Measurements from ENCODE around the gene ADCY3. TPM values are rescaled to one million over a fixed set of nuclear protein-coding genes. Genes with fewer than 3 reads are reported as not detected.

ADCY3 gene
- polyA plus RNA-seq, 1 donor (not counting 4 experiments of a cell fraction or from before 2014, with no cell fraction given): 33.2 TPM

DNA sequence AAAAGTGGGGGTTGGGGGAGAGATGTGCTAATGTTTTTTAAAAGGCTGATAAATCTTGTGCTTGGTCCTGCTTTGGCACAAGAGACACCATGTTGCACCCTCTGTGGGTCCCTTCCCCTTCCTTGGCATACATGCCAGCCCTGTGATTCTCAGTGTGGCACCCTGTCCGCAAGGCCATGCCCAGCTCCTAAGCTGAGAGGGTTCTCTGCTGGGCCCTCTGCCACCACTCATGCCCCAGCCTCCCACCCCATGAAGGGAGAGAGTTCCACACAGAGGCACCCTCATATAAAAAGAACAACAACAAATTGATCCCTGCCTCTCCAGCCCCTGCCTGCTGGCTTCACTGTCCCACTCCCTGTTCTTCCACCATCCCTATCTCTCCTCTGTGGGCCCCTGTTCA, 2.5 kb upstream of the ADCY3 start:
- no peaks in the 10 kb centered on the region for H3K27me3 ChIP-seq (ENCODE audit: control insufficient read depth, extremely low read depth, insufficient read depth, low read length)
- peaks cover 19% of the 10 kb centered on the region for H3K79me2 ChIP-seq (ENCODE audit: control insufficient read depth, insufficient read depth, low read length)
- H3K4me3 ChIP-seq (ENCODE audit: control insufficient read depth in 2 of 3, extremely low read depth in 1 of 3, insufficient read depth in 2 of 3, low read depth in 1 of 3, low read length in 3 of 3): no peak overlapping the region
- H2AFZ ChIP-seq (ENCODE audit: control insufficient read depth, low read length): no peak overlapping the region
- no peak overlapping the region for H3K27ac ChIP-seq (ENCODE audit: control insufficient read depth, insufficient read depth, low read length)
- peaks cover 2% of the 10 kb centered on the region for H3K9me1 ChIP-seq (ENCODE audit: control insufficient read depth, extremely low read depth, insufficient read depth, low read length)
- no peak overlapping the region for H3K4me2 ChIP-seq (ENCODE audit: control insufficient read depth, extremely low read depth, insufficient read depth, low read depth, low read length)
- H3K36me3 ChIP-seq (ENCODE audit: control insufficient read depth in 2 of 2, extremely low read depth in 1 of 2, insufficient read depth in 2 of 2, low read length in 2 of 2): peaks cover 5 to 7% of the 10 kb centered on the region in 2 experiments
- no peak overlapping the region for H3K9ac ChIP-seq (ENCODE audit: control insufficient read depth, extremely low read depth, insufficient read depth, low read length)
- H3K4me1 ChIP-seq (ENCODE audit: control insufficient read depth, extremely low read depth, insufficient read depth, low read length): peaks cover 26% of the 10 kb centered on the region
- no peaks in the 10 kb centered on the region for H3K9me3 ChIP-seq (ENCODE audit: control insufficient read depth, low read depth, low read length)
- FAIRE-seq (no peak), DNase-seq (ENCODE audit: low read depth, low spot score) (no peak)
- H4K20me1 ChIP-seq (ENCODE audit: control insufficient read depth, extremely low read depth, insufficient read depth, low read length): no peaks in the 10 kb centered on the region
- dilution Hi-C loops (cut with MboI; ENCODE audit: extremely low pct_ligation_motif_present, low sequenced_read_pairs): no loop called here
- TF ChIP-seq EZH2 (IDR thresholded peaks at IDR 0.05; ENCODE audit: low read length): no peak
- TF ChIP-seq, protein P1, sequence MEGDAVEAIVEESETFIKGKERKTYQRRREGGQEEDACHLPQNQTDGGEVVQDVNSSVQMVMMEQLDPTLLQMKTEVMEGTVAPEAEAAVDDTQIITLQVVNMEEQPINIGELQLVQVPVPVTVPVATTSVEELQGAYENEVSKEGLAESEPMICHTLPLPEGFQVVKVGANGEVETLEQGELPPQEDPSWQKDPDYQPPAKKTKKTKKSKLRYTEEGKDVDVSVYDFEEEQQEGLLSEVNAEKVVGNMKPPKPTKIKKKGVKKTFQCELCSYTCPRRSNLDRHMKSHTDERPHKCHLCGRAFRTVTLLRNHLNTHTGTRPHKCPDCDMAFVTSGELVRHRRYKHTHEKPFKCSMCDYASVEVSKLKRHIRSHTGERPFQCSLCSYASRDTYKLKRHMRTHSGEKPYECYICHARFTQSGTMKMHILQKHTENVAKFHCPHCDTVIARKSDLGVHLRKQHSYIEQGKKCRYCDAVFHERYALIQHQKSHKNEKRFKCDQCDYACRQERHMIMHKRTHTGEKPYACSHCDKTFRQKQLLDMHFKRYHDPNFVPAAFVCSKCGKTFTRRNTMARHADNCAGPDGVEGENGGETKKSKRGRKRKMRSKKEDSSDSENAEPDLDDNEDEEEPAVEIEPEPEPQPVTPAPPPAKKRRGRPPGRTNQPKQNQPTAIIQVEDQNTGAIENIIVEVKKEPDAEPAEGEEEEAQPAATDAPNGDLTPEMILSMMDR (optimal IDR thresholded peaks at IDR 0.05 in 1 of 3, IDR thresholded peaks at IDR 0.05 in 1 of 3, conservative IDR thresholded peaks at IDR 0.05 in 1 of 3; ENCODE audit: extremely low read depth in 1 of 3, insufficient read depth in 2 of 3, low read length in 3 of 3): no peak

DNA sequence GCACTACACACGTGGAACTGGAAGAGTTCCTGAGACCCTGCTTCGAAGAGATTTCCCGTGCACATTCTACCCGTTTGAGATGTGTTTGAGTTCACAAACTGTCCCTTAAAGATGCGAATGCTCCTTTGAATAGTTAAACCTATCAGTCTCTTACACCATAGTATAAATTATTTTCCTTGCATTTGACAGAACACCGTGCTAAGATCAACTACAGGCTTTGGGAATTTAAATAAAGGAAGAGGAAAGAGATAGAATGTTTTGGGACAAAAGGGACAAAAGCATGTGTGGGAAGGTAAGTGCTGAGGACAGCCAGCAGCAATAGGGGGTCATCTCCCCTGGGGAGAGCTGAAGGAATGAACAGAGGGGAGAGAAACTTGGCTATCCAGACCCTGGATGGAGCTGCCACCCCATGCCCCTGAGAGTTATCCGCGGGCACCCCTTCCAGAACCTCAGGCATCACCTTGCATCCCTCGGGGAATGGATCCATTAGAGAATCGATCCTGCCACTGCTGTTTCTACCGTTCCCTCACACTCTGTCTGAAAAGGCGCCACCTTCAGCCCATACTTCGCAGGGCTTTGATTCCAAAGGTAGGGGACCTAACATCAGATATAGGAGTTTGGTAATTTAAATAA, 888 bp upstream of the ADCY3 start:
- Histone ChIP-seq H3K9ac (ENCODE audit: control insufficient read depth, extremely low read depth, insufficient read depth, low read length) (peak overlapping the region; percentile 30), H2AFZ (ENCODE audit: control insufficient read depth, low read length) (peak overlapping the region; percentile 22), H3K9me1 (ENCODE audit: control insufficient read depth, extremely low read depth, insufficient read depth, low read length) (peaks cover 2% of the 10 kb centered on the region), H3K79me2 (ENCODE audit: control insufficient read depth, insufficient read depth, low read length) (peaks cover 32% of the 10 kb centered on the region), H3K4me1 (ENCODE audit: control insufficient read depth, extremely low read depth, insufficient read depth, low read length) (peaks cover 14% of the 10 kb centered on the region), H4K20me1 (ENCODE audit: control insufficient read depth, extremely low read depth, insufficient read depth, low read length) (no peaks in the 10 kb centered on the region), H3K27ac (ENCODE audit: control insufficient read depth, insufficient read depth, low read length) (no peak overlapping the region), H3K36me3 (ENCODE audit: control insufficient read depth in 2 of 2, extremely low read depth in 1 of 2, insufficient read depth in 2 of 2, low read length in 2 of 2) (peaks cover 7% of the 10 kb centered on the region in 2 experiments), H3K27me3 (ENCODE audit: control insufficient read depth, extremely low read depth, insufficient read depth, low read length) (no peaks in the 10 kb centered on the region), H3K9me3 (ENCODE audit: control insufficient read depth, low read depth, low read length) (no peaks in the 10 kb centered on the region), H3K4me2 (ENCODE audit: control insufficient read depth, extremely low read depth, insufficient read depth, low read depth, low read length) (peak overlapping the region; percentile 57), H3K4me3 (ENCODE audit: control insufficient read depth in 2 of 3, extremely low read depth in 1 of 3, insufficient read depth in 2 of 3, low read depth in 1 of 3, low read length in 3 of 3) (peak overlapping the region; percentile 47 to 52 (median 48))
- no peak for TF ChIP-seq EZH2 (IDR thresholded peaks at IDR 0.05; ENCODE audit: low read length)
- TF ChIP-seq, protein P1 (optimal IDR thresholded peaks at IDR 0.05 in 1 of 3, IDR thresholded peaks at IDR 0.05 in 1 of 3, conservative IDR thresholded peaks at IDR 0.05 in 1 of 3; ENCODE audit: extremely low read depth in 1 of 3, insufficient read depth in 2 of 3, low read length in 3 of 3): peak; percentile 14 to 60 (median 44)
- no peak for DNase-seq (ENCODE audit: low read depth, low spot score)
- no peak for FAIRE-seq
- dilution Hi-C loops (cut with MboI; ENCODE audit: extremely low pct_ligation_motif_present, low sequenced_read_pairs): no loop called here

Measured in keratinocyte (primary cell).